GM12801 (cell line): ENCODE results near the gene ANKRD39.

Source experiments
- TF ChIP-seq, protein P1 (sequence below): IDR thresholded peaks from one replicate; pipeline ENCODE4 v1.5.1; 2011; ENCODE audit warnings: control low read depth; ENCODE audit not compliant: insufficient read length; ENCODE audit errors: extremely low read depth

The ANKRD39 gene

DNA sequence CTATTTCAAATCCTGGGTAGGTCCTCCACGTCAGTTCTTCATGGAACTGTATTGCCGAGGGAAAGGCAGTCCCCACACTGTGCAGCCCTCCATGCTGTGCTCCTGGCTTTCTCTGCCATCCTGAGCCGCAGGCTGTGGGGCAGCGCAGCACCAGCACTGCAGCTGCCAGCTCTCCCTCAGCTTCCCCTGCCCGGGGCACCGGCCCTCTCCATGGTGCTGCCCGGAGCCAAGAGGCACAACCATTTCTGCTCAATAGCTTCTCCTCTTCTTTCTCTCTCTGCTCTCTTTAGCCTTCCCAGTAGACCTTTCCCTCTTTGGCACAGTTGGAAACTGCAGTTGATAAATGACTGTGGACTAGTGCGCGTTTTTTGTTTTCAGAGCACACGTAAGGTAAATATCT lies 26.1 kb downstream of the ANKRD39 start:
- TF ChIP-seq, protein P1, sequence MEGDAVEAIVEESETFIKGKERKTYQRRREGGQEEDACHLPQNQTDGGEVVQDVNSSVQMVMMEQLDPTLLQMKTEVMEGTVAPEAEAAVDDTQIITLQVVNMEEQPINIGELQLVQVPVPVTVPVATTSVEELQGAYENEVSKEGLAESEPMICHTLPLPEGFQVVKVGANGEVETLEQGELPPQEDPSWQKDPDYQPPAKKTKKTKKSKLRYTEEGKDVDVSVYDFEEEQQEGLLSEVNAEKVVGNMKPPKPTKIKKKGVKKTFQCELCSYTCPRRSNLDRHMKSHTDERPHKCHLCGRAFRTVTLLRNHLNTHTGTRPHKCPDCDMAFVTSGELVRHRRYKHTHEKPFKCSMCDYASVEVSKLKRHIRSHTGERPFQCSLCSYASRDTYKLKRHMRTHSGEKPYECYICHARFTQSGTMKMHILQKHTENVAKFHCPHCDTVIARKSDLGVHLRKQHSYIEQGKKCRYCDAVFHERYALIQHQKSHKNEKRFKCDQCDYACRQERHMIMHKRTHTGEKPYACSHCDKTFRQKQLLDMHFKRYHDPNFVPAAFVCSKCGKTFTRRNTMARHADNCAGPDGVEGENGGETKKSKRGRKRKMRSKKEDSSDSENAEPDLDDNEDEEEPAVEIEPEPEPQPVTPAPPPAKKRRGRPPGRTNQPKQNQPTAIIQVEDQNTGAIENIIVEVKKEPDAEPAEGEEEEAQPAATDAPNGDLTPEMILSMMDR = no peak

DNA sequence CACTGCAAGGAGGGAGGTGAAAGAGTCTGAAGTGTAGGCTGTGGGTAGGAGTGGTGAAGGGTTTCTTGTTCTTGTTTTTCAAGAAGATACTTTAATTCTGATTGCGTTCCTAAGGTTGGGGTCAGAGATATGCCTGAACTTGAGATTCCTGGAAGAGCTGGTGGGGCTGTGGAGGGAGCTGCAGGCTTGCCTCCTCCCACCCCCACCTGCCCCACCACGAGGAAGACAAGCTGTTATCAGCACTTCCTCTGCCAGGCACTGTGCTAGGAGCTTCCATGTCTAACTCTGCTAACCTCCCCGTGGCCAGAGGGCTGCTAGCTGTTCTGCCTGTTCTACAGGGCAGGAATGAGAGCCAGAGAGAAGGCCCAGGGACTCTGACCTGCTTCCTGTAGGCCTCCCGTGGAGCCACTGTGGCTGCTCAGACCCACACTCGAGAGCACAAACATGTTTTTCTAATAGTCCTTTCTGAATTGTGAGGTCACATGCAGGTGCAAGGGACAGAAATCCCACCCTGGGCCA lies 27.7 kb downstream of the ANKRD39 start:
- TF ChIP-seq, protein P1 = no peak

DNA sequence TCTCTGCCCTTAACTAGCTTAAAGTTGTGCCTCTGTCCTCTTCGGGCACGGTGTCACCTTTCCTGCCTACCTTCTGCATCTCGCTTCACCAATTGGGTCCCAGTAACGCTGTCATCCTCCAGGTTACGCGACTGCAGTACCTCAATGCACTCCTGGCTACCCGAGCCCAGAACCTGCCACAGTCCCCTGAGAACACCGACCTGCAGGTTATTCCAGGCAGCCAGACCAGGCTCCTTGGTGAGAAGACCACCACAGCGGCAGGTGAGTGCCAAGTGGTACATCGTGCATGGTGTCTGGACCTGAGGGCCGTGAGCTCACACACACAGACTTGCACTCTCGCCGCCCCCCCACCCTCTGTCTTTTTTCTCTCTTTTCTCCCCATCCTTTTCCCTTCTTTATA lies 28.9 kb downstream of the ANKRD39 start:
- TF ChIP-seq, protein P1 = no peak

DNA sequence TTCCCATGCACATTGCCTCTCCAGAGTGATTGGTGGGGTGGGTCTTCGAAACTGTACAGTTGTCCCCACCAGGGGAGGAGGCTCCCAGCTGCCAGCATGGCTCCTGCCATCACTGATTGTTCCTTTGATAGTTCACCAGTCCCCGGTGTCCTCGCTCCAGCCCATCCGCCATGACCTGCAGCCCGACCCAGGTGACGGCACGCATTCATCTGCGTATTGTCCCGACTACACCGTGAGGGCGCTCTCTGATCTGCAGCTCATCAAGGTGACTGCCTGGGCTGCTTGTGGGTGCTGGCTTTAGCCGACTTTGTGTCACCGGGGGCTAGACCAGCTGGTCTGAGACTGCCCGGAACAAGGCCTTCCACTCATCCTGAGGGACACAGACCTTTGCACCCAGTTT lies 29.4 kb downstream of the ANKRD39 start:
- TF ChIP-seq, protein P1 = no peak

DNA sequence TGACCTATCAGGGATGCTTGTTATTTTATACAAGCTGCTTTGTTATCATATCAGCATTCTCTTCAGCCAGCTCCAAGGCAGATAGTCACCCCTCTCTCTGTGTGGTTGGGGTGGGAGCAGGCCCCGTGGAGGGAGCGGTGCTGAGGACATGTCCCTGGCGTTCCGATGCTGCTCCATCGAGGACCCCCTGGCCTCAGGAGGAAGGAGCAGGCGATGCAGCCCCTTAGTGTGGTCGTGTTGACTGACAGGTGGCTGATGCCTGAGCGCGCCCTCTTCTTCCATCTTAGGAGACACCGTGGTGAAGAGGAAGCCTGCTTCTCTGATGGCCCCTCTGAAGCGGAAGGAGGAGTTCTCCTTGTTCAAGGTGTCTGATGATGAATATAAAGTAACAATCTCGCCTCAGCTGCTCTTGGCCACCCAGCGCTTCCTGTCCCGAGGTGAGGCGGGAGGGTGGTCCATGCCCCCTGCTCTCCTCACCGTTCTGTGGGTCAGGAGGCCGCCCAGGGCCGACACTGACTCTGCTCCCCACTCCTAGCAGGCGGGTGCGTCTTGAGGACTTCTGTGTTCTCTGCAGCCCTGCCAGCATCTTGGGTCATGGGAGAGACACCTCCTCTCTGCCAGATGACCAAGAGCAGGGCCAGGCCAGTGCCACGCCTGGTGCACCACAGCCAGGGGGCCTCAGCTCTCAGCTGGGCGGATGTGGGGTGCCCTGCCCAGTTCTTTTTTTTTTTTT lies 31.1 kb downstream of the ANKRD39 start:
- TF ChIP-seq, protein P1 = no peak

DNA sequence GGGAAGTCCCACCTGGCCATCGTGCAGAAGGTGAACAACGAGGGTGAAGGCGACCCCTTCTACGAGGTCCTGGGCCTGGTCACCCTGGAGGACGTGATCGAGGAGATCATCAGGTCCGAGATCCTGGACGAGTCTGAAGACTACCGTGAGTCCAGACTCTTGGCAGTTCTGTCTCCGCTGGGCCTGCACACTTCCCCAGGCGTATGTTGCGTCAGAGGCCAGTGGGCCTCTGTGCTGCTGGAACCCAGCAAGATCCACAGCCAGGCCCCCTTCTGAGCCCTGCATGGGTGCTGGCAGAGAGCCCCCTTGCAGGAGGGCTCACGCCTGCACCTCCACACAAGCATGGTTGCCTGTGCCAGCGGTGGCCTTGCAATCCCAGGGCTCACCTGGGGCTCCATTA lies 32.8 kb downstream of the ANKRD39 start:
- TF ChIP-seq, protein P1 = no peak

DNA sequence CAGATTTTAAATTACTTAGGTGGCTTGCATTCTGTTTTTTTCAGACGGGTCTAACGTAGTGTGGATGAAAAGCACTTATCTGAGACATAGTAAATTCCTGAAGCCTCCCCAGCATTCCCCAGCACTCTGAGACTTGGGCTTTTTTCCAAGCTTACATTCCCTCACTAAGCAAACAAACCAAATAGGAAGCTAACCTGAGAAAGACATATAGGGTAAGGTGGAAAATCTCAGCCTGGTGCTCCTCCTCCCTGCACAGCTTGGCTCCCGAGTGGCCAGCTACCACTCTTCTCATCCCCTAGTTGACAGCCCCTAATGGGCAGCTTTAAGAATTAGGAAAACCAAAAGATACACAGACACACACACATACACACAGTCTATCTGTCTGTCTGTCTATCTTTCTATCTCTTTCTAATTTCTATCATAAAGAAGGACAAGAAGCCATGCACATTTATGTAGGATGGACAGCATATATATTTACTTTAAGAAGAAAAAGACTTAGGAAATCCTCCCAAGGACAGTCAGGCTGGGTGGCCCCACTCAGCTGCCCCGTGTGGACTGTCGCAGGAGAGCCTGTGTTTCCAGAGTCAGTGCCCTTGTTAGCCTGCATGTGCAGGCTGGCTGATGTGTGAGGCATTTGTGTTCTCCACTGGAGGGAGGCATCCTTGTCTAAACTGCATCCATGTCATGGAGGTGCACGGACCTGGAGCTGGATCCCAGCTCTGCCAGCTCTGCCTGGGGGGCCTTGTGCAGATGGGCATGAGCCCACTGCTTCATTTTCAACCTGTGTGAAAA lies 33.5 kb downstream of the ANKRD39 start:
- TF ChIP-seq, protein P1 = no peak
